Myocyte (in vitro differentiated cells): ENCODE data around the gene ULK2. TPM values are rescaled to one million over a fixed set of nuclear protein-coding genes. Genes with fewer than 3 reads are reported as not detected.

Experiments used
- DNase-seq: peaks from one replicate; pipeline ENCODE4 v3.0.0-alpha.2; 2012; ENCODE audit warnings: low read depth
- total RNA-seq: library from RNA; depleted of rRNA; stranded (reverse); fragments of >200 nt; gene quantifications from 2 replicates; pipeline ENCODE4 v1.2.3, GENCODE V29; 2014

ULK2 gene
- total RNA-seq, 1 donor from 2014 or later: 10.2 TPM

DNA sequence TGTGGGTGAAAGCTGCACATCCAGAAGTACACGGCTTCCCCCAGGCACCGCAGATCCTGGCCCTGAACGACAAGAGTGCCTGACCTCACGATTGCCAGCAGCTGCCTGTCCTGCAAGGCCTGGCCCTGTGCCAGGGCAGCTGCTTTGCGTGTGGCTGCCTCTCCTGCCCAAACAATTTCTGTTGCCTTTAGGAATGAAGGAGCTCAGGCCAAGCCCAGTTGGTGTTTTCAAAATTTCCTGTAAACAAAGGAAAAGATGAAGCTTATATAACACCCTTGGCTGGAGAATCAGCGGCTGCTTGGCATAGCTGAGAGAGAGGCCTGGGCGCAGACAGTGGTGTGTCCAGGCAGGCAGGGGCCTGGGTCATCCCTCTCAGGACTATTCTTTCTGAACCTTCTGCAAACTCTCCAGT is 139.6 kb downstream of the ULK2 start:
- DNase-seq: peak; percentile 99

GRCh38 chr17:19727501-19728078 is 140.1 kb downstream of the ULK2 start:
- peak; percentile 98 for DNase-seq

- no peak for DNase-seq
These were observed 140.9 kb downstream of the ULK2 start for GRCh38 chr17:19726631-19727376.

DNA sequence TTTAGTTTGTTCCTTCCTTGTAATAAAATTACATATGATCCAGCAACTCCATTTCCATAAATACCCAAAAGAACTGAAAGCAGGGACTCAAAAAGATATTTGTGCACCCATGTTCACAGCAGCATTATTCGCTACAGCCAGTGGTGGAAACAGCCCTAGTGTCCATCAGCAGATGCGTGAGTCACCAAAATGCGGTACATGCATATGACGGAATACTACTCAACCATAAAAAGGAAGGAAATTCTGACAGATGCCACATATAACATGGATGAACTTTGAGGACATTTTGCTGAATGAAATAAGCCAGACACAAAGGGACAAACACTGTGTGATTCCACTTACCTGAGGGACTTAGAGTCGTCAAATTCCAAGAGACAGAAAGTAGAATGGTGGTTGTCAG is 142.2 kb downstream of the ULK2 start:
- DNase-seq: no peak

DNA sequence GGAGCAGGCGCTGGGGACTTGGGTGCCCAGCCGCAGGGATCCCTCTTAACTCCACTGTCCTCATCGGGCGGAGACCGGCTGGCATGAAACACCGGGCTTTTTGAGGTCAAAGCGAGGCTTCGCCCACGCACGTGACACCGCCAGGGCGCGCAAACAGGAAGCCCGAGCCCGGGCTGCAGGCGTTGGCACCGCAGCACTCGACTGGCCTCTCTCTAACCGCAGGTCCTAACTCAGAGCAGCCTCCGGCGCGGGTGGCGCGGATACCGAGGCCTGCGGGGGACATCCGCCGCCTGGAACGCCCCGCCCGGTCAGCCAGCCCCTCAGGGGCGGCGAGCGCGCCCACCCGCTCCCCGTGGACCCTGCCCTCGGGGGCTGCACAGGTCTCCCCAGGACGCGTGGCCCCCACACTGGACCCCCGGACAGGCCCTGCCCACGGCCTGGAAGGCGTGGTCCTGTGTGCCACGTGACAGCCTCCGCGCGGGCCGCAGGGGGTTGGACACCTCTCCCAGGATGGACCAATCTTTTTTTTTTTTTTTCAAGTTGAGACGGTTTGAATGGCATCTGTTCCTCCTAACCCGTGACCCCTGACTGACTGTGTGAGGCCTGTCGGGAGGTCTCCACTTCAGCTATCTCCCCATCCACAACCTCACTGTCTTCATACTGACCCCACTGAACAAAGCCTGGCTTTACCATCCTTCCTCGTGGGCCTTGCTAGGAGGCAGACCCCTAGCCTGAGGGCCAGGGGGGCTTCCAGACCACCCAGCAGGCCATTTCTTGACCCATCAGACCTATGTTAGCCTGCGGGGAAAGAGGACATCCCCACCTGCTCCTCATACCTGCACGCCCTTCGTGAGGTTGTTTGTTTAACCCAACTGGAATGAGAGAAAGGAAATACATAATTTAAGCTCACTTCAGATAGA is 143.0 kb downstream of the ULK2 start:
- peak; percentile 26 for DNase-seq

GRCh38 chr17:19723964-19724363 is 143.8 kb downstream of the ULK2 start:
- peak; percentile 44 for DNase-seq

Other genes starting within 250 kb of the ULK2 start
- gene ALDH3A2, start 219.2 kb downstream of the ULK2 start, total RNA-seq: 102 and 137 TPM in 2 replicates
- 3.8 and 5.6 TPM in 2 replicates for gene SLC47A2, start 151.4 kb downstream of the ULK2 start, total RNA-seq
- 2.8 and 3.4 TPM in 2 replicates for gene ALDH3A1, start 119.6 kb downstream of the ULK2 start, total RNA-seq
- 19.0 and 23.0 TPM in 2 replicates for gene AKAP10, start 109.9 kb upstream of the ULK2 start, total RNA-seq
- 47.0 and 51.7 TPM in 2 replicates for gene SPECC1, start 141.4 kb upstream of the ULK2 start, total RNA-seq